ENCODE results near the gene C2CD2. TPM values are rescaled to one million over a fixed set of nuclear protein-coding genes. Genes with fewer than 3 reads are reported as not detected.

Gene C2CD2
- total RNA-seq, 2 experiments from 2014 or later = 8.2 to 8.8 TPM

GRCh38 chr21:41948078-41948895 is 5.5 kb downstream of the C2CD2 start:
- peaks cover 10% of the 10 kb centered on the region for H3K4me1 Mint-ChIP-seq (ENCODE audit: low read depth)
- no peak for ATAC-seq (ENCODE audit: poor library complexity)
- CTCF ChIA-PET = no interaction called here
- Histone ChIP-seq H3K4me1 (ENCODE audit: insufficient read depth, low read length) (peaks cover 5% of the 10 kb centered on the region), H3K27ac (ENCODE audit: low read depth in 1 of 2, low read length in 2 of 2) (no peak overlapping the region), H3K4me3 (ENCODE audit: low read length) (no peak overlapping the region), H3K36me3 (ENCODE audit: insufficient read depth, low read length) (no peaks in the 10 kb centered on the region), H3K27me3 (ENCODE audit: control insufficient read depth in 1 of 2, insufficient read depth in 2 of 2, low read length in 2 of 2) (peaks cover 0 to 9% of the 10 kb centered on the region in 2 experiments), H3K9me3 (ENCODE audit: control insufficient read depth in 1 of 2, insufficient read depth in 1 of 2, low read length in 2 of 2) (no peaks in the 10 kb centered on the region)
- H3K27me3 Mint-ChIP-seq = peaks cover 9% of the 10 kb centered on the region
- intact Hi-C loops (cut with DNase I, micrococcal nuclease) = no loop called here
- no peak overlapping the region for H3K4me3 Mint-ChIP-seq
- TF ChIP-seq CTCF (IDR thresholded peaks at IDR 0.05) = no peak
- no peaks in the 10 kb centered on the region for H3K9me3 Mint-ChIP-seq
- H3K27ac Mint-ChIP-seq = no peak overlapping the region
- POLR2A ChIA-PET = interaction anchor here (1.1 kb wide), 1 partner anchor 21 kb away, joined by 3 read pairs; no protein-coding TSS in a partner anchor
- no peak for DNase-seq
- H3K36me3 Mint-ChIP-seq (ENCODE audit: low read depth) = no peaks in the 10 kb centered on the region

DNA sequence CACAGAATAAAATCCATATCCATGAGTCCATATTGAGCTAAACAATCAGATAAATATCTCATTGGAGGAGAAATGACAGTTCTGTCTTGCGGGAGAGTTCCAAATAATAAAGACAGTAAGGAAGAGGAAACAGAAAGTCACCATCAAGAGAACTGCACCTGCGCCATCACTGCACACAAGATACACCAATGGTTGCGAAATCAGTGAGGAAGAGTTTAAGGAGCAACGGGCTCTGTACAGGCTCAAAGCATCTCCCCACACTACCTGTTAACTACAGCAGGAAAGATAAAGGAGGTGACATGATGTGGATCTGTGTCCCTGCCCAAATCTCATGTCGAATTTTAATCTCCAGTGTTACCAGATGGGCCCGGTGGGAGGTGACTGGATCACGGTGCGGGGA is 7.8 kb downstream of the C2CD2 start:
- peaks cover 0 to 3% of the 10 kb centered on the region in 2 experiments for H3K27me3 ChIP-seq (ENCODE audit: control insufficient read depth in 1 of 2, insufficient read depth in 2 of 2, low read length in 2 of 2)
- no peak for TF ChIP-seq CTCF (IDR thresholded peaks at IDR 0.05)
- H3K4me3 ChIP-seq (ENCODE audit: low read length) = no peak overlapping the region
- no peak overlapping the region for H3K27ac ChIP-seq (ENCODE audit: low read depth in 1 of 2, low read length in 2 of 2)
- ATAC-seq (ENCODE audit: poor library complexity) = no peak
- no peaks in the 10 kb centered on the region for H3K4me1 ChIP-seq (ENCODE audit: insufficient read depth, low read length)
- no peaks in the 10 kb centered on the region for H3K36me3 ChIP-seq (ENCODE audit: insufficient read depth, low read length)
- Mint-ChIP-seq H3K36me3 (ENCODE audit: low read depth) (no peaks in the 10 kb centered on the region), H3K27me3 (no peaks in the 10 kb centered on the region), H3K27ac (no peak overlapping the region), H3K4me3 (no peak overlapping the region), H3K9me3 (no peaks in the 10 kb centered on the region), H3K4me1 (ENCODE audit: low read depth) (no peaks in the 10 kb centered on the region)
- POLR2A ChIA-PET = no interaction called here
- no peaks in the 10 kb centered on the region for H3K9me3 ChIP-seq (ENCODE audit: control insufficient read depth in 1 of 2, insufficient read depth in 1 of 2, low read length in 2 of 2)
- no peak for DNase-seq
- CTCF ChIA-PET = no interaction called here
- intact Hi-C loops (cut with DNase I, micrococcal nuclease) = no loop called here

GRCh38 chr21:41943851-41944250 is 10.0 kb downstream of the C2CD2 start:
- no peak for TF ChIP-seq CTCF (IDR thresholded peaks at IDR 0.05)
- DNase-seq (no peak), ATAC-seq (ENCODE audit: poor library complexity) (no peak)
- no peak overlapping the region for H3K27ac Mint-ChIP-seq
- H3K27ac ChIP-seq (ENCODE audit: low read depth in 1 of 2, low read length in 2 of 2) = no peak overlapping the region
- H3K9me3 ChIP-seq (ENCODE audit: control insufficient read depth in 1 of 2, insufficient read depth in 1 of 2, low read length in 2 of 2) = no peaks in the 10 kb centered on the region
- intact Hi-C loops (cut with DNase I, micrococcal nuclease) = no loop called here
- no peaks in the 10 kb centered on the region for H3K9me3 Mint-ChIP-seq
- no peak overlapping the region for H3K4me3 ChIP-seq (ENCODE audit: low read length)
- no peaks in the 10 kb centered on the region for H3K4me1 Mint-ChIP-seq (ENCODE audit: low read depth)
- POLR2A ChIA-PET = no interaction called here
- no peaks in the 10 kb centered on the region for H3K36me3 ChIP-seq (ENCODE audit: insufficient read depth, low read length)
- no peaks in the 10 kb centered on the region for H3K27me3 ChIP-seq (ENCODE audit: control insufficient read depth in 1 of 2, insufficient read depth in 2 of 2, low read length in 2 of 2)
- no peaks in the 10 kb centered on the region for H3K4me1 ChIP-seq (ENCODE audit: insufficient read depth, low read length)
- H3K27me3 Mint-ChIP-seq = no peaks in the 10 kb centered on the region
- CTCF ChIA-PET = no interaction called here
- no peaks in the 10 kb centered on the region for H3K36me3 Mint-ChIP-seq (ENCODE audit: low read depth)
- H3K4me3 Mint-ChIP-seq = no peak overlapping the region
